DLD1 (cell line): Measurements from ENCODE around the gene IQGAP2.
"Not testable (repeated sequence)": the region's sequence is repeated elsewhere in the genome, so short reads cannot be mapped to it uniquely, and the experiment has no call there.

Experiments used
- in situ Hi-C: cut with HindIII; loops from 2 replicates; pipeline ENCODE4 v1.10.0; 2017; ENCODE audit warnings: low sequenced_read_pairs

The IQGAP2 gene

GRCh38 chr5:76600716-76601115, 197.6 kb downstream of the IQGAP2 start:
- in situ Hi-C loops, result no loop called here

GRCh38 chr5:76601470-76601869, 198.4 kb downstream of the IQGAP2 start:
- in situ Hi-C loops, result no loop called here

DNA sequence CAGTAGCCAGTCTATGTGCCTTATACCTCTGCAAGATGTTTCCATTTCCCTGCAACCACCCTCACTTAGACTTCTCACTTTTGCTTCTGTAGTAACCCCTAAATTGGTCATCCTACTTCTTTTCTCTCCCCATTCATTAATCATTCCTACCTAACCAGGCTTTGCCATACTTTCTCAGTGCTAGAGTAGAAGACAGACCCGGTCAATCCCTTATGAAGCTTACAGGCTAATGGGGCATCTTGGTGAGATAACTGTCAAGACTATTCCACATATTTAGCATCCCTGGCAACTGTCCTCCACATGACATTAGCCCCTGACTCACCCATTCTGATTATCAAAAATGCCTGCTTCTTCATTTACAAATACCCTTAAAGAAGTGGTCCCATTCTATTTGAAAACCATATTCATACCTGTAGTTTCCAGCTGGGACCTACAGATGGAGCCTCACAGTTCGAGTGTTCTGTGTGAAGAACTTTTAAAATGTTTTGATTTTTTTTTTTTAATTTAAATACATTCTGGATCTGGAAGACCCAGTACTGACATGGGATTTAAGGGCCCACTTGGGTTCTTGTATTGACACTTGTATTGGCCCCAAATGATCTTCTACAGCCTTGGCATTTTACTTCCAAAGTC, 199.1 kb downstream of the IQGAP2 start:
- in situ Hi-C loops, result no loop called here

DNA sequence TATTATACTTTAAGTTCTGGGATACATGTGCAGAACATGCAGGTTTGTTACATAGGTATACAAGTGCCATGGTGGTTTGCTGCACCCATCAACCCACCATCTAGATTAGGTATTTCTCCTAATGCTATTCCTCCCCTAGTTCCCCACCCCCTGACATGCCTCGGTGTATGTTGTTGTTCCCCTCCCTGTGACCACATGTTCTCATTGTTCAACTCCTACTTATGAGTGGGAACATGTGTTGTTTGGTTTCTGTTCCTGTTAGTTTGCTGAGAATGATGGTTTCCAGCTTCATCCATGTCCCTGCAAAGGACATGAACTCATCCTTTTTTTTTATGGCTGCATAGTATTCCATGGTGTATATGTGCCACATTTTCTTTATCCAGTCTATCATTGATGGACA, 200.9 kb downstream of the IQGAP2 start:
- in situ Hi-C loops, result not testable (repeated sequence)

- in situ Hi-C loops, result no loop called here
Measured at GRCh38 chr5:76604838-76605237, 201.8 kb downstream of the IQGAP2 start.

DNA sequence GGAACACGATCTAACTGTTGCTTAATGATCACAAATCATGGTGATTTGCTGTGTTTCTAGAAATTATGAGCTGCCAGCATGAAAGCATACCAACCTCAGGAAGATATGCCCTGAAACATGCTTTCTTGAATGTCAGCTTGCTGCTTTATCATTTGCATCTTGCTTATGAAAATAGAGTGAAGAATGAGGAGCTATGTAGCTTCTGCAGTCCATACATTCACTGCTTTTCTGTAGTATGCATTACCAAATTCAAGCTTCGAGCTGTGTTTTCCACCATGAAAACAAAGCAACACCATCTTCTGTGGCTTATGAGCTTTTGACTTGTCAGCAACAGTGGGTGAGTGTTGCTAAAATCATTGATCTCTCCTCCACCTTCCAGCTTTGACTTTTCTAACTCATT, 203.6 kb downstream of the IQGAP2 start:
- in situ Hi-C loops, result no loop called here

GRCh38 chr5:76607353-76607871, 204.3 kb downstream of the IQGAP2 start:
- in situ Hi-C loops, result no loop called here

GRCh38 chr5:76608833-76609232, 205.7 kb downstream of the IQGAP2 start:
- in situ Hi-C loops, result no loop called here

GRCh38 chr5:76610196-76610595, 207.1 kb downstream of the IQGAP2 start:
- in situ Hi-C loops, result no loop called here

GRCh38 chr5:76612942-76613341, 209.9 kb downstream of the IQGAP2 start:
- in situ Hi-C loops, result no loop called here

DNA sequence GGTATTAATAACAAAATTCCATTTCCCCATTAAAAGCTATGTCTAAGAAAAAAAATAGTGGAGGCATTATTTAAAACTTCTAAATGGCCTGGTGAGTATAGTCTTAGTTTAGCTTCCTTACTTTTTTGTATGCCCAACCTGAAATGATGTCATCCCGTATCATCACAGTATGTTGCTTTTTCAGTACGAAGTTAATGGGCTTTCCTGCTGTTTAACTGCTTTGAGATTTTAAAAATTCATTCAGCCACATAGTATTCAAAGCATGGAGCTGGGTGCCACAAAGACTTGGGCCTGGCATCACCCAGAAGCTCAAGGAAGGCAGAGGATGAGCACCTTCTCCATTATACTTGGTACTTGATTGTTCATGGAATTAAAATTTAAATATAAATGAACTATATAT, 212.7 kb downstream of the IQGAP2 start:
- in situ Hi-C loops, result no loop called here

DNA sequence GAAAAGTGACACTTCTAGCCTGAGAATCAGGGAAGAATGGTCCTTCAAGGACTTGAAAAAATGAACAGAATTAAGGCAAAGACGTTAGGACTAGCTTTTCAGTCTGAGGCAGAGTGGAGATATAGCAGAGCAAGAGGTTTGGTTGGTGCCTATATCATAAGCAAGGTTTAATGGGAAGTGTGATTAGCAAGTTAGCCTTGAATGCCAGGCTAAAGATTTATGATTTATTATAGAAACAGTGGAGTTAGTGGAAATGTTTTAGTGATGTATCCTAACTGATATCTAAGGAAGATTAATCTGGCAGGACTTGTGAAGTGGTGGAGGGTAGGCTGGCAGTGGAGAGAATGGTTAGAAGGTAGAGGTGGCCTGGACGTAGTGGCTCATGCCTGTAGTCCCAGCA, 213.1 kb downstream of the IQGAP2 start:
- in situ Hi-C loops, result no loop called here

GRCh38 chr5:76617229-76617628, 214.1 kb downstream of the IQGAP2 start:
- in situ Hi-C loops, result no loop called here

- in situ Hi-C loops, result no loop called here
Measured at GRCh38 chr5:76617675-76618074, 214.6 kb downstream of the IQGAP2 start.

DNA sequence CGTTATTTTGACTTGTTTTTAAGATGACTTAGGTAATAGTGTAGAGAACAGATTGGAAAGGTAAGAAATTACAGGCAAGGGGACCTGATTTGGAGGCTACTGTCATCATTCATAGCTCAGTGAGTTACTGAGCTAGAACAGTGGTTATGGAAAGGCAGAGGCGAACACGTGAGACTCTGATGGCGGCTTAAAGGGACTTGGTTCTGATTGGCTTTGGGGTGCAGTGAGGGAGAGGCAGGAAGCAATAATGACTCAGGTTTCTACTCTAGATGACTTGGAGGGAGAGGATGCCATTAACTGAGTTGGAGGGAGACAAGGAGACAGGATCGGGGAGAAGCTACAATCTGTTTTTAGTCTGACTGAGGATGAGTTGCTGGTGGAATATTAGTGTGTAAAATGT, 217.1 kb downstream of the IQGAP2 start:
- in situ Hi-C loops, result no loop called here

DNA sequence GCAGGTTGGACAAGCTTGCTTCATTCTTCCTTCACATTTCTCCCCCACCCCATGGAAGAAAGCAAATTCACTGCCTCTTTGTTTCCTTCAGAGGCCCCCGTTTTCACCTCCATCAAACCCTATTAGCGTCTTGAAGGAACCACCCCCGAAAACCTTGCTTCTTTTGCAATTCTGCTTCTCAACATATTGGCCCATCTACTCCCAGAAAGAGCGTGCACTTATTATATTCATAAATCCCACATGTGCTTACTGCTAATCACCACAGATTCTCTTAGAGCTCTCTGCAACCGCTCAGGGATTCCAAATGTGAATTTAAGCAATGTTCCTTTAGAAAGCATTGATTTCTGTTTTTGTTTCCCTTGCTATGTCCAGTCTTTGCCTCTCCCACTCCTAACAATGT, 219.0 kb downstream of the IQGAP2 start:
- in situ Hi-C loops, result no loop called here

DNA sequence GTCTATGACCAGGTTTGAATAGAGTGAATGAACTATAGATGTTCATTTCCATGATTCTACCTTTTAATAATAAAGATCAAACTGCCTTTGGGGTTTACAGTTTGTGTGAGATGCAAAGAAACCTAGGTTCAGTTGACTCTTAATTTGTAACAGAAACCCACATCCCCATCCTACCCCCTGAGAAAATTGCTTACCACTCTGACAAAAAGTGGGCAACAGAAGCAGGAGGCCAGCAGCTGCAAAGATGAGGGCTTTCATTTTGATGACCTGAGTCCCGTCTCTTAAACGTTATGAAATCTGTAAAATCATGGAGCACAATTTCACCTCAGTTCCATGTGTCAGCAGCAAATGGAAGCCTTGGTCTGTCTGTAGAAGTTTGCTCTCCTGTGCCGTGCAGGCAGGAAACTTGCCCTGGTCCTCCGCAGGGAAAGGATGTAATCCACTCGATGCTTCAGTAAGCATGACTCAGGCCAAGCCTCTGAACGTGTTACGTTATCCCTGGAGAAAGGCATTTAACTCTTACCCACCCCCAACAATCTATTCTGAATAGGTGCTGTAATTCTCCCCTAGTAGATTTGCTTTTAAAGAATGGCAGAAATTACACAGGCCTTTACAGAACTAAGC, 220.0 kb downstream of the IQGAP2 start, which contains the start of gene F2RL2:
F2RL2 (minus strand) TSS at position 431 of the 624 bp plus-strand sequence; CDS start at position 258, 173 bp downstream.
- in situ Hi-C loops, result no loop called here

DNA sequence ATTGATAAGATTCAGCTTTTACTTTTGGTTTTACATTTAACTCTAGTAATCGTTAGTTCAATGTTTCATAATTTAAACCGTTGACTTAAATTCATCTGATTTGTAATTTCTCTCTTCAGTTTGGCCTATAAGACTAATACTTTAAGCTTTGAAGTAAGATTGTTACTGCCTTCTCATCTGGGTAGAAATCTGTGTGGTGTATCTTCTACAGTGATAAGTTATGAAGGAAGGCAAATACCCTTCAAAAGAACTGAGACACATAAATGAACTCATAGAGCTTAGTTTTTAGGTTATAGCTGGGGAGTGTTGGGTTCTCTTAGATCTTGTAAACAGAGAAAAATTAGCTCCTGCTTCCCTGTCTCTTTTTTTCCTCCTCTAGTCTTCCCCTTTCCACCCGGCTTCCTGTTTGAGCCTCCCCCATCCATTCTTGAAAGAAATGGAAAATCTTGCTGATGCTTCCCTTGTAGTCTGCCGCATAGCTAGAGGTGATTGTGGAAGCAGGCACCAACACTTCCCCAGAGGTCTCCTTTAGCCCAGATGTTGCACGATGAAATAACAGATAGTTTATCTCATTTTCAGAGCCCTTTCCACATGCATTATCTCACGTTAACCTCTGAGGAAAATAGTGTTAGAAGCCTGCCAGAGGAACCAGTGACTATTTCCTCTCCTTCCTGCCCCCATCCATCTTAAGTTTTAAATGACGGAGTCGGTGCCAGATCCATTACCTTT, 222.2 kb downstream of the IQGAP2 start:
- in situ Hi-C loops, result no loop called here

DNA sequence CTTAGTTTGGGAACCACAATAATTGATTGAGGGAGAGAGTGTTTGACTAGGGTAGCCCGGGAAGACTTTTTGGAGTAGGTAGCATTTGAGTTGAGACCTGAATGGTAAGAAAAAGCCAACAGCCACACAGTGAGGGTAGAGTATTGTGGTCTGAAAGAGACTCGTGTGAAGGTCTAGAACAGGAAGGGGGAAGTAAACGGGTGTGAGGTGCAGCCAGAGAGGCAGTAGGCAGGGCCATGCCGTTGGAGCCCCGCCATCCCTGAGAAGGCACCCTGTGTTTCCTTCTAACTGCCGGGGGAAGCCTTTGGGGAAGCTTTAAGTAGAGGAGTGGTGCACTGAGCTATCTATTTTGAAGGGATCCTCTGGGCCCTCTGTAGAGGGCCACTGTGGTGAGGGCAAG, 223.7 kb downstream of the IQGAP2 start:
- in situ Hi-C loops, result no loop called here

- in situ Hi-C loops, result no loop called here
Measured at GRCh38 chr5:76634661-76635060, 231.6 kb downstream of the IQGAP2 start.

- in situ Hi-C loops, result no loop called here
Measured at GRCh38 chr5:76637490-76637889, 234.4 kb downstream of the IQGAP2 start.

DNA sequence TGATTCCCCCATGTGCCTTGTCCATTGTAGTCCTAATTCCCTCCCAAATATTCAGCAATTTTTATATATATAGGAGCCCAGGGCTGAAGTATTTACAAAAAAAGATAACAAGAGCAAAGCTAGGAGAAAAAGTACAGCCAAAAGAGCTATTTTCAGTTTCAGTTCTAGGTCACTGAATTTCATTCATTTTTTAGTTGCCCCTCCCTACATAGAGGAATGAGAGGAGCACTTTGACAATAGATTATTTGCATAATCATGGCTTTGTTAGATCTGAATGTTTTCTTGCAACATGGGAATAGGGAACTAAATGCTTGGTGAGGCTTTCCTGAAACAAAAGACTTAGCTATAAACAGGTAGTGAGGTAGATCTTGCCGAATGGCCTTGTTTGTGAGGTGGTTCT, 235.4 kb downstream of the IQGAP2 start:
- in situ Hi-C loops, result no loop called here
